Measurements from ENCODE around the gene SMPD2.

- TF ChIP-seq, protein P1, sequence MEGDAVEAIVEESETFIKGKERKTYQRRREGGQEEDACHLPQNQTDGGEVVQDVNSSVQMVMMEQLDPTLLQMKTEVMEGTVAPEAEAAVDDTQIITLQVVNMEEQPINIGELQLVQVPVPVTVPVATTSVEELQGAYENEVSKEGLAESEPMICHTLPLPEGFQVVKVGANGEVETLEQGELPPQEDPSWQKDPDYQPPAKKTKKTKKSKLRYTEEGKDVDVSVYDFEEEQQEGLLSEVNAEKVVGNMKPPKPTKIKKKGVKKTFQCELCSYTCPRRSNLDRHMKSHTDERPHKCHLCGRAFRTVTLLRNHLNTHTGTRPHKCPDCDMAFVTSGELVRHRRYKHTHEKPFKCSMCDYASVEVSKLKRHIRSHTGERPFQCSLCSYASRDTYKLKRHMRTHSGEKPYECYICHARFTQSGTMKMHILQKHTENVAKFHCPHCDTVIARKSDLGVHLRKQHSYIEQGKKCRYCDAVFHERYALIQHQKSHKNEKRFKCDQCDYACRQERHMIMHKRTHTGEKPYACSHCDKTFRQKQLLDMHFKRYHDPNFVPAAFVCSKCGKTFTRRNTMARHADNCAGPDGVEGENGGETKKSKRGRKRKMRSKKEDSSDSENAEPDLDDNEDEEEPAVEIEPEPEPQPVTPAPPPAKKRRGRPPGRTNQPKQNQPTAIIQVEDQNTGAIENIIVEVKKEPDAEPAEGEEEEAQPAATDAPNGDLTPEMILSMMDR (conservative IDR thresholded peaks at IDR 0.05; ENCODE audit: low read depth, low read length): no peak
- TF ChIP-seq, protein P2, sequence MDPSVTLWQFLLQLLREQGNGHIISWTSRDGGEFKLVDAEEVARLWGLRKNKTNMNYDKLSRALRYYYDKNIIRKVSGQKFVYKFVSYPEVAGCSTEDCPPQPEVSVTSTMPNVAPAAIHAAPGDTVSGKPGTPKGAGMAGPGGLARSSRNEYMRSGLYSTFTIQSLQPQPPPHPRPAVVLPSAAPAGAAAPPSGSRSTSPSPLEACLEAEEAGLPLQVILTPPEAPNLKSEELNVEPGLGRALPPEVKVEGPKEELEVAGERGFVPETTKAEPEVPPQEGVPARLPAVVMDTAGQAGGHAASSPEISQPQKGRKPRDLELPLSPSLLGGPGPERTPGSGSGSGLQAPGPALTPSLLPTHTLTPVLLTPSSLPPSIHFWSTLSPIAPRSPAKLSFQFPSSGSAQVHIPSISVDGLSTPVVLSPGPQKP (IDR thresholded peaks at IDR 0.05; ENCODE audit: borderline replicate concordance, low read depth, low read length): no peak
- TF ChIP-seq RCOR1 (IDR thresholded peaks at IDR 0.05; ENCODE audit: insufficient replicate concordance, low read length) (no peak), POLR2A (IDR thresholded peaks at IDR 0.05; ENCODE audit: low read depth, low read length) (no peak), FOS (IDR thresholded peaks at IDR 0.05; ENCODE audit: low read depth, low read length) (no peak), RFX5 (IDR thresholded peaks at IDR 0.05; ENCODE audit: low read depth, low read length) (no peak)
Observed at GRCh38 chr6:109434456-109434855, 6.1 kb upstream of the SMPD2 start.

Data from IMR-90 (cell line).